Measurements from ENCODE around the gene GNE. TPM values are rescaled to one million over a fixed set of nuclear protein-coding genes. Genes with fewer than 3 reads are reported as not detected.
"Not testable (repeated sequence)": the region's sequence is repeated elsewhere in the genome, so short reads cannot be mapped to it uniquely, and the experiment has no call there.

GNE gene
- total and polyA plus RNA-seq, 8 donors, result 4.4 to 12.7 (median 7.0) TPM

- ATAC-seq (no peak), DNase-seq (no peak), FAIRE-seq (no peak)
- intact Hi-C loops (cut with DNase I), result loop anchor here in 1 of 3 donors (5.0 kb wide), 1 partner anchor 77 kb away; no protein-coding TSS in a partner anchor
- 86 to 96% methylated on average over 1 of the region's 1 CpG for WGBS, 2 donors
- Histone ChIP-seq H3K9me3 (no peaks in the 10 kb centered on the region), H3K27me3 (no peaks in the 10 kb centered on the region), H3K27ac (no peak overlapping the region), H3K4me3 (no peak overlapping the region), H3K4me1 (no peaks in the 10 kb centered on the region), H3K36me3 (peaks cover 0 to 4% (median 2%) of the 10 kb centered on the region in 3 donors)
- no peak for TF ChIP-seq CTCF (IDR thresholded peaks at IDR 0.05)
Measured at GRCh38 chr9:36250079-36250478, 8.2 kb downstream of the GNE start.

GRCh38 chr9:36249189-36249588 lies 9.1 kb downstream of the GNE start:
- Histone ChIP-seq H3K9me3 (no peaks in the 10 kb centered on the region), H3K36me3 (peaks cover 0 to 4% (median 3%) of the 10 kb centered on the region in 3 donors), H3K27me3 (no peaks in the 10 kb centered on the region), H3K4me1 (no peaks in the 10 kb centered on the region), H3K27ac (no peak overlapping the region), H3K4me3 (no peak overlapping the region)
- TF ChIP-seq CTCF (IDR thresholded peaks at IDR 0.05), result no peak
- DNase-seq, result no peak
- FAIRE-seq, result no peak
- ATAC-seq, result no peak
- WGBS, 2 donors, result 90 to 91% methylated on average over 6 of the region's 6 CpGs
- intact Hi-C loops (cut with DNase I), result loop anchor here in 1 of 3 donors (10.0 kb wide), 1 partner anchor 76 kb away; no protein-coding TSS in a partner anchor

GRCh38 chr9:36248061-36248460 lies 10.2 kb downstream of the GNE start:
- not testable (repeated sequence) for H3K9me3 ChIP-seq, H3K36me3 ChIP-seq, H3K4me3 ChIP-seq, DNase-seq, H3K27me3 ChIP-seq, H3K27ac ChIP-seq, H3K4me1 ChIP-seq, FAIRE-seq
- WGBS, 2 donors, result 69 to 73% methylated on average over 8 of the region's 8 CpGs
- TF ChIP-seq CTCF (IDR thresholded peaks at IDR 0.05), result peak in 1 of 4 donors; percentile 13
- intact Hi-C loops (cut with DNase I), result loop anchor here in 1 of 3 donors (10.0 kb wide), 1 partner anchor 77 kb away; no protein-coding TSS in a partner anchor
- peak in 3 of 4 donors; percentile 75 to 79 (median 75) for ATAC-seq

GRCh38 chr9:36247356-36247755 lies 10.9 kb downstream of the GNE start:
- Histone ChIP-seq H3K27ac (no peak overlapping the region), H3K27me3 (no peaks in the 10 kb centered on the region), H3K4me1 (no peaks in the 10 kb centered on the region), H3K9me3 (no peaks in the 10 kb centered on the region), H3K4me3 (no peak overlapping the region), H3K36me3 (peaks cover 0 to 5% (median 3%) of the 10 kb centered on the region in 3 donors)
- 82 to 86% methylated on average over 3 of the region's 3 CpGs for whole genome bisulfite sequencing, 2 donors
- no peak for FAIRE-seq
- no peak for DNase-seq
- ATAC-seq, result no peak
- intact Hi-C loops (cut with DNase I), result loop anchor here in 1 of 3 donors (10.0 kb wide), 1 partner anchor 77 kb away; no protein-coding TSS in a partner anchor
- no peak for TF ChIP-seq CTCF (IDR thresholded peaks at IDR 0.05)

GRCh38 chr9:36245906-36246305 lies 12.3 kb downstream of the GNE start:
- intact Hi-C loops (cut with DNase I), result loop anchor here in 1 of 3 donors (10.0 kb wide), 1 partner anchor 79 kb away; no protein-coding TSS in a partner anchor
- Histone ChIP-seq H3K4me3 (no peak overlapping the region), H3K9me3 (no peaks in the 10 kb centered on the region), H3K36me3 (peaks cover 0 to 16% (median 3%) of the 10 kb centered on the region in 3 donors), H3K27ac (no peak overlapping the region), H3K4me1 (no peaks in the 10 kb centered on the region), H3K27me3 (no peaks in the 10 kb centered on the region)
- no peak for FAIRE-seq
- DNase-seq, result no peak
- WGBS, 2 donors, result 89 to 92% methylated on average over 6 of the region's 6 CpGs
- no peak for ATAC-seq
- no peak for TF ChIP-seq CTCF (IDR thresholded peaks at IDR 0.05)

GRCh38 chr9:36239675-36240074 lies 18.6 kb downstream of the GNE start:
- intact Hi-C loops (cut with DNase I), result loop anchor here in 1 of 3 donors (10.0 kb wide), 1 partner anchor 85 kb away; no protein-coding TSS in a partner anchor
- not testable (repeated sequence) for H3K4me1 ChIP-seq, FAIRE-seq, ATAC-seq, H3K9me3 ChIP-seq, H3K27ac ChIP-seq, H3K27me3 ChIP-seq, DNase-seq, H3K4me3 ChIP-seq
- WGBS, 2 donors, result 98 to 100% methylated on average over 3 of the region's 3 CpGs
- H3K36me3 ChIP-seq, result peaks cover 0 to 13% (median 0%) of the 10 kb centered on the region in 3 donors

GRCh38 chr9:36239205-36239604 lies 19.0 kb downstream of the GNE start:
- H3K4me3 ChIP-seq; H3K27me3 ChIP-seq; H3K27ac ChIP-seq; intact Hi-C loops (cut with DNase I); H3K4me1 ChIP-seq; ATAC-seq; H3K9me3 ChIP-seq; FAIRE-seq; DNase-seq: not testable (repeated sequence)
- H3K36me3 ChIP-seq, result peaks cover 0 to 13% (median 0%) of the 10 kb centered on the region in 3 donors
- 97 to 98% methylated on average over 7 of the region's 7 CpGs for WGBS, 2 donors

Measured in pancreas (tissue), 10 donors.